PC-3 (cell line): ENCODE measurements around the gene PPCDC. TPM values are rescaled to one million over a fixed set of nuclear protein-coding genes. Genes with fewer than 3 reads are reported as not detected.

Source experiments
- ATAC-seq: fragments of 200-7000 bp; cut with Tn5 transposase; 2 replicates; pipeline ENCODE4 v1.9.1; 2020; ENCODE audit warnings: mild to moderate bottlenecking, moderate library complexity
- BruUV-seq: library from RNA; stranded (reverse); fragments of 400-500 nt; replicated peaks from 2 replicates; lab custom pipeline; 2021; lab: Mats Ljungman, UMichigan
- CTCF ChIA-PET: fragments of 300-600 bp; sonication (Branson Sonifier 250); formaldehyde crosslinking; loops from one replicate; lab custom pipeline; 2022; ENCODE audit warnings: antibody characterized with exemption; lab: Charles Lee
- POLR2A ChIA-PET: fragments of 300-600 bp; sonication (Branson Sonifier 250); formaldehyde crosslinking; loops from one replicate; lab custom pipeline; 2022; ENCODE audit warnings: antibody characterized with exemption; ENCODE audit not compliant: unreplicated experiment; lab: Charles Lee
- DNase-seq: peaks from one replicate; pipeline ENCODE4 v3.0.0-alpha.2; 2015
- H2AFZ ChIP-seq: fragments of 300-600 bp; sonication (generic); 2 replicates; pipeline ENCODE4 v1.6.0; 2016; ENCODE audit warnings: antibody characterized with exemption, low read length
- H3F3A ChIP-seq: fragments of 300-600 bp; sonication (generic); one replicate; pipeline ENCODE4 v1.6.0; 2017; ENCODE audit warnings: antibody characterized with exemption, low read length, control low read depth, mild to moderate bottlenecking; ENCODE audit not compliant: unreplicated experiment
- H3K27ac ChIP-seq: fragments of 300-600 bp; sonication (generic); 2 replicates; pipeline ENCODE4 v1.5.1; 2016; ENCODE audit warnings: mild to moderate bottlenecking, low read length
- H3K27me3 ChIP-seq: fragments of 300-600 bp; sonication (generic); 2 replicates; pipeline ENCODE4 v1.6.1; 2016; ENCODE audit warnings: low read length, mixed read lengths
- H3K36me3 ChIP-seq: fragments of 300-600 bp; sonication (generic); 2 replicates; pipeline ENCODE4 v1.6.1; 2016; ENCODE audit warnings: low read depth, mixed run types, low read length, mixed read lengths
- H3K4me1 ChIP-seq: fragments of 300-600 bp; sonication (generic); 2 replicates; pipeline ENCODE4 v1.5.1; 2016; ENCODE audit warnings: low read length; ENCODE audit not compliant: insufficient read depth
- H3K4me2 ChIP-seq: fragments of 300-600 bp; sonication (generic); 2 replicates; pipeline ENCODE4 v1.6.0; 2016; ENCODE audit warnings: low read length
- H3K4me3 ChIP-seq: fragments of 300-600 bp; sonication (generic); 2 replicates; pipeline ENCODE4 v1.5.1; 2016; ENCODE audit warnings: mild to moderate bottlenecking, low read length, mixed read lengths
- H3K79me2 ChIP-seq: fragments of 300-600 bp; sonication (generic); 2 replicates; pipeline ENCODE4 v1.6.1; 2017; ENCODE audit warnings: low read length, mixed read lengths
- H3K9ac ChIP-seq: fragments of 300-600 bp; sonication (generic); 2 replicates; pipeline ENCODE4 v1.6.0; 2016; ENCODE audit warnings: mild to moderate bottlenecking, low read length
- H3K9me2 ChIP-seq: fragments of 300-600 bp; sonication (generic); replicated peaks from 2 replicates; pipeline ENCODE4 v1.6.1; 2016; ENCODE audit warnings: mixed run types, low read length, mixed read lengths
- H3K9me3 ChIP-seq: fragments of 300-600 bp; sonication (generic); 2 replicates; pipeline ENCODE4 v1.6.1; 2016; ENCODE audit warnings: low read length, mixed read lengths
- H4K20me1 ChIP-seq: fragments of 300-600 bp; sonication (generic); 2 replicates; pipeline ENCODE4 v1.6.1; 2016; ENCODE audit warnings: low read length, mixed read lengths
- EZH2 ChIP-seq: fragments of 300-600 bp; sonication (generic); IDR thresholded peaks from one replicate; pipeline ENCODE4 v1.6.1; 2017; ENCODE audit warnings: antibody characterized with exemption, mild to moderate bottlenecking, low read length; ENCODE audit not compliant: unreplicated experiment
- EZH2phosphoT487 ChIP-seq: fragments of 300-600 bp; sonication (generic); IDR thresholded peaks from 2 replicates; pipeline ENCODE4 v1.6.1; 2018; ENCODE audit warnings: mild to moderate bottlenecking, antibody characterized with exemption, low read length, borderline replicate concordance
- intact Hi-C: fragments of 100-400 bp; cut with micrococcal nuclease; formaldehyde crosslinking; loops from 2 replicates; pipeline ENCODE4 v1.9.0; 2023
- total RNA-seq: library from RNA; depleted of rRNA; stranded (reverse); fragments of >200 nt; gene quantifications from 2 replicates; pipeline ENCODE4 v1.2.3, GENCODE V29; 2014
- TF ChIP-seq, protein P1 (sequence below): fragments of 300-600 bp; sonication (generic); conservative IDR thresholded peaks from 2 replicates; pipeline ENCODE4 v1.5.1; 2017; ENCODE audit warnings: antibody characterized with exemption, low read depth, mild to moderate bottlenecking, low read length

The PPCDC gene
- total RNA-seq, 1 experiment from 2014 or later = 31.5 TPM

DNA sequence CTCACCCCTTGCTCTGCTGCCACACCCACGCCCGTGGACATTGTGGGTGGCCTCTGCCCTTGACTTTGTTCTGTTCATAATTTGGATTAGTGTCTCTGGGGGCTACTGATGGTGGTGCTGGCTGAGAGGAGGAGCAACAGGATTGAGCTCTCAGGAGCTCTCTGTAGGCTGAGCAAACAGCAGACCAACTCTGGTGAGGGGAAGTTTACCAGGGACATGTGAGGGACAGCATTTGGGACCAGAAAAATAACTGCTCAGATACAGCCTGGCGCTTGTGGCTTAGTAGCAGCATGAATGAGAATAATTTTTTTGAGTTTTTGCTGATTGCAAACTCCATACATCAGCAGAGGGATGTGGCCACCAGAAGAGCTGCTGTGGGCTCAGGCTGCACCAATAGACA lies 14.8 kb downstream of the PPCDC start:
- ATAC-seq (no peak), DNase-seq (no peak)
- peaks cover 7% of the 10 kb centered on the region; the same call in 1 of the 2 replicates for H3K36me3 ChIP-seq
- H3F3A ChIP-seq = no peaks in the 10 kb centered on the region
- H3K79me2 ChIP-seq = 0 out of 2 replicates have a peak, but pooled peaks cover 10% of the 10 kb centered on the region
- no peak overlapping the region for H2AFZ ChIP-seq
- H3K27ac ChIP-seq = no peak overlapping the region
- ChIA-PET CTCF (no interaction called here), POLR2A (no interaction called here)
- H3K4me3 ChIP-seq = no peak overlapping the region
- H3K4me2 ChIP-seq = no peak overlapping the region
- TF ChIP-seq EZH2phosphoT487 (no peak), EZH2 (no peak)
- TF ChIP-seq, protein P1, sequence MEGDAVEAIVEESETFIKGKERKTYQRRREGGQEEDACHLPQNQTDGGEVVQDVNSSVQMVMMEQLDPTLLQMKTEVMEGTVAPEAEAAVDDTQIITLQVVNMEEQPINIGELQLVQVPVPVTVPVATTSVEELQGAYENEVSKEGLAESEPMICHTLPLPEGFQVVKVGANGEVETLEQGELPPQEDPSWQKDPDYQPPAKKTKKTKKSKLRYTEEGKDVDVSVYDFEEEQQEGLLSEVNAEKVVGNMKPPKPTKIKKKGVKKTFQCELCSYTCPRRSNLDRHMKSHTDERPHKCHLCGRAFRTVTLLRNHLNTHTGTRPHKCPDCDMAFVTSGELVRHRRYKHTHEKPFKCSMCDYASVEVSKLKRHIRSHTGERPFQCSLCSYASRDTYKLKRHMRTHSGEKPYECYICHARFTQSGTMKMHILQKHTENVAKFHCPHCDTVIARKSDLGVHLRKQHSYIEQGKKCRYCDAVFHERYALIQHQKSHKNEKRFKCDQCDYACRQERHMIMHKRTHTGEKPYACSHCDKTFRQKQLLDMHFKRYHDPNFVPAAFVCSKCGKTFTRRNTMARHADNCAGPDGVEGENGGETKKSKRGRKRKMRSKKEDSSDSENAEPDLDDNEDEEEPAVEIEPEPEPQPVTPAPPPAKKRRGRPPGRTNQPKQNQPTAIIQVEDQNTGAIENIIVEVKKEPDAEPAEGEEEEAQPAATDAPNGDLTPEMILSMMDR = no peak
- BruUV-seq = no TSS peak
- H3K27me3 ChIP-seq = no peaks in the 10 kb centered on the region
- no peaks in the 10 kb centered on the region for H4K20me1 ChIP-seq
- H3K9ac ChIP-seq = no peak overlapping the region
- H3K9me2 ChIP-seq = no peaks in the 10 kb centered on the region
- no peaks in the 10 kb centered on the region for H3K9me3 ChIP-seq
- intact Hi-C loops = no loop called here
- peaks cover 38% of the 10 kb centered on the region for H3K4me1 ChIP-seq

DNA sequence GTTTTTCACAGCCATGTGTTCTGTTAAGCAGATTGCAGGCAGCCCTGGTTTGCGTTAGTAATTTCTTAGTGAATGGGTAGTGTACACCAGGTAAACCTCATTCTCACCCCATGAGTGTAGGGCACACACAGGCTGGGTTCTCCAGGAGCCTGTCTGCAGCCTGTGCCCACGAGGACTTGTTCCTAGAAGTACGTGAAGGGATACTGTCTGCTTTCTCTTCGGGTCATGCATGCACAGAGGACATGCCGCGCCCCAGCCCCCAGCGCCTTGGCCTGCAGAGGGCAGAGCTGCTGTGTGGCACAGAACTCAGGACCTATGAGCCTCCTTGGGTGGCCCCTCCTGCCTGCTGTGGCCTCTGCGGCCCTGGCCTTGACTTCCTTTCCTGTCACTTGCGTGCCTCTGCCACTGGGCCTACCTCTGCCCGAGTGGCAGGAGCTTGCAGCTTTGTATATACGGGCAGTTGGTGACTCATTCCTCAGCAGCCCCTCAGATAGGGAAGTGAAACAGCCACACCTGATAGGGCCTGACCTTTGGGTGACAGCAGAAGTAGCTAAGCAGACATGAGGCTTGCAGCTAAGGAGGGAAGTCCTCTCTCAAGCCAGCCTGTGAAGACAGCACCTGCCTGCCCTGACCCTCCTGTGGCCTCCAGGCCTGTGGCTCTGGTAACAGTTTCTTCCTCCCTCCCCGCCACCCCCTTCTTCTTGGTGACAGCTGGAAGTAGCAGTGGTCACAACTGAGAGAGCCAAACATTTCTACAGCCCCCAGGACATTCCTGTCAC lies 19.5 kb downstream of the PPCDC start:
- peak; percentile 59 for DNase-seq
- no peaks in the 10 kb centered on the region for H3F3A ChIP-seq
- no peaks in the 10 kb centered on the region for H4K20me1 ChIP-seq
- H3K79me2 ChIP-seq = no peaks in the 10 kb centered on the region
- BruUV-seq = no TSS peak
- intact Hi-C loops = loop anchor here (2.0 kb wide), 1 partner anchor 162 kb away; no protein-coding TSS in a partner anchor
- ChIA-PET POLR2A (interaction anchor here (0.6 kb wide), 1 partner anchor 326 kb away, joined by 4 read pairs; the partner anchor contains the start of gene MAN2C1), CTCF (interaction anchor here (0.7 to 1.3 kb wide), 2 partner anchors 159 to 161 kb away, joined by 3 to 6 read pairs; partner anchors contain the start of gene C15orf39)
- H2AFZ ChIP-seq = no peak overlapping the region; the same call in 1 of the 2 replicates
- TF ChIP-seq EZH2 = no peak
- TF ChIP-seq, protein P1 = peak; percentile 58
- no peaks in the 10 kb centered on the region for H3K9me2 ChIP-seq
- peak overlapping the region; percentile 25 for H3K4me2 ChIP-seq
- H3K36me3 ChIP-seq = peaks cover 2% of the 10 kb centered on the region; the same call in 1 of the 2 replicates
- ATAC-seq = peak; percentile 73
- peaks cover 25% of the 10 kb centered on the region for H3K4me1 ChIP-seq
- H3K4me3 ChIP-seq = no peak overlapping the region
- H3K9me3 ChIP-seq = no peaks in the 10 kb centered on the region
- peak overlapping the region; percentile 52 for H3K27ac ChIP-seq
- peak overlapping the region; percentile 17; the same call in 1 of the 2 replicates for H3K9ac ChIP-seq
- no peaks in the 10 kb centered on the region for H3K27me3 ChIP-seq
